Natural killer cell (primary cell): ENCODE data around the gene PALS2. TPM values are rescaled to one million over a fixed set of nuclear protein-coding genes. Genes with fewer than 3 reads are reported as not detected.

Experiments
- ATAC-seq, 3 donors: fragments of 150-1000 bp in 2 of 3; fragments of 200-7000 bp in 1 of 3; cut with Tn5 transposase; 1 replicate in 1 of 3; 2 replicates in 2 of 3; pipeline ENCODE4 v1.10.0; 2021; ENCODE audit warnings: mild to moderate bottlenecking in 2 of 3, moderate library complexity in 2 of 3
- DNase-seq, 2 donors: peaks; one replicate each; pipeline versions ENCODE4 v3.0.0 to v3.0.0-alpha.2; 2013 to 2021; ENCODE audit warnings: mixed read lengths in 1 of 2
- H3K27ac ChIP-seq: one replicate; pipeline ENCODE4 v1.5.1; 2013; ENCODE audit warnings: mild to moderate bottlenecking, low read length
- H3K27me3 ChIP-seq: one replicate; pipeline ENCODE4 v1.6.1; 2013; ENCODE audit warnings: low read length; ENCODE audit not compliant: control insufficient read depth, insufficient read depth
- H3K36me3 ChIP-seq: one replicate; pipeline ENCODE4 v1.6.1; 2013; ENCODE audit warnings: low read length; ENCODE audit not compliant: control insufficient read depth, insufficient read depth
- H3K4me1 ChIP-seq: one replicate; pipeline ENCODE4 v1.6.1; 2013; ENCODE audit warnings: low read length; ENCODE audit not compliant: control insufficient read depth, insufficient read depth
- H3K4me3 ChIP-seq: one replicate; pipeline ENCODE4 v1.5.1; 2013; ENCODE audit warnings: low read length
- H3K9me3 ChIP-seq: one replicate; pipeline ENCODE4 v1.6.1; 2013; ENCODE audit warnings: low read length; ENCODE audit not compliant: control insufficient read depth, insufficient read depth
- H3K27ac Mint-ChIP-seq, 2 donors: one replicate each; pipeline ENCODE4 v1.8.0; 2022; ENCODE audit warnings: mild to moderate bottlenecking in 2 of 2, mixed read lengths in 2 of 2, moderate library complexity in 1 of 2
- H3K27me3 Mint-ChIP-seq, 2 donors: one replicate each; pipeline ENCODE4 v1.8.0; 2022; ENCODE audit warnings: low read depth in 2 of 2, mixed read lengths in 2 of 2
- H3K36me3 Mint-ChIP-seq: one replicate; pipeline ENCODE4 v1.8.0; 2022; ENCODE audit warnings: mixed read lengths
- H3K4me1 Mint-ChIP-seq, 2 donors: one replicate each; pipeline ENCODE4 v1.8.0; 2022; ENCODE audit warnings: mixed read lengths in 2 of 2
- H3K4me3 Mint-ChIP-seq: one replicate; pipeline ENCODE4 v1.8.0; 2022; ENCODE audit warnings: mild to moderate bottlenecking, moderate library complexity, mixed read lengths
- H3K9me3 Mint-ChIP-seq, 2 donors: one replicate each; pipeline ENCODE4 v1.8.0; 2022; ENCODE audit warnings: mixed read lengths in 2 of 2
- WGBS: methylation state at CpG from one replicate; pipeline ENCODE4 v1.1.7; 2013; ENCODE audit warnings: missing lambda C conversion rate; ENCODE audit not compliant: insufficient coverage; 5-methylcytosine and 5-hydroxymethylcytosine counted together
- intact Hi-C: fragments of 100-400 bp; cut with micrococcal nuclease; formaldehyde crosslinking; loops from one replicate; pipeline ENCODE4 v1.14.2; 2022
- total RNA-seq, 4 donors: library from RNA; stranded (reverse); fragments of 120-200 nt in 1 of 4; gene quantifications; one replicate each; pipeline versions ENCODE4 v1.2.3 to v1.2.4, GENCODE V29; 2013 to 2022
- TF ChIP-seq, protein P1 (sequence below): fragments of 200-600 bp; IDR thresholded peaks from one replicate; pipeline ENCODE4 v1.8.0; 2022; ENCODE audit warnings: antibody characterized with exemption

The PALS2 gene
- total RNA-seq, 3 donors from 2014 or later (not counting 1 experiment from before 2014, with no cell fraction given) = 15.2 to 16.3 (median 15.4) TPM

DNA sequence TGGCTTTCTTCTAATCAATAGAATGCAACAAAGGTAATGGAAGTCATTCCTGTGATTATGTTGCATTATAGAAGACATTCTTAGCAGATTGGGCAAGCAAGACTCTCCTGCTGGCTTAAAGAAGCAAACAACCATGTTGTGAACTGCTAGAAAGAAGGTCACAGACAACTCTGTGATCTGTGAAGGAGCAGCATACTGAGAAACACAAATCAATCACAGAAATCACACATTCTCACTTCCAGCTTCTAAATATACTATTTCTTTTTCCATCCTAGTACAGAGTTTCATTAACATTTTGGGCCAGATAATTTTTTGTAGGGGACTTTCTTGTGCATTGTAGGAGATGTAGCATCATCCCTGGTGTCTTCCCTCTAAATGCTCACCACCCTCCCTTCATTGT lies 28.0 kb upstream of the PALS2 start:
- Histone ChIP-seq H3K4me3 (no peak overlapping the region), H3K36me3 (no peaks in the 10 kb centered on the region), H3K27ac (no peak overlapping the region), H3K4me1 (no peaks in the 10 kb centered on the region), H3K9me3 (no peaks in the 10 kb centered on the region), H3K27me3 (no peaks in the 10 kb centered on the region)
- DNase-seq = no peak
- no peak overlapping the region for H3K27ac Mint-ChIP-seq
- H3K4me3 Mint-ChIP-seq = no peak overlapping the region
- intact Hi-C loops = no loop called here
- H3K27me3 Mint-ChIP-seq = peaks cover 11 to 25% of the 10 kb centered on the region in 2 donors
- TF ChIP-seq, protein P1, sequence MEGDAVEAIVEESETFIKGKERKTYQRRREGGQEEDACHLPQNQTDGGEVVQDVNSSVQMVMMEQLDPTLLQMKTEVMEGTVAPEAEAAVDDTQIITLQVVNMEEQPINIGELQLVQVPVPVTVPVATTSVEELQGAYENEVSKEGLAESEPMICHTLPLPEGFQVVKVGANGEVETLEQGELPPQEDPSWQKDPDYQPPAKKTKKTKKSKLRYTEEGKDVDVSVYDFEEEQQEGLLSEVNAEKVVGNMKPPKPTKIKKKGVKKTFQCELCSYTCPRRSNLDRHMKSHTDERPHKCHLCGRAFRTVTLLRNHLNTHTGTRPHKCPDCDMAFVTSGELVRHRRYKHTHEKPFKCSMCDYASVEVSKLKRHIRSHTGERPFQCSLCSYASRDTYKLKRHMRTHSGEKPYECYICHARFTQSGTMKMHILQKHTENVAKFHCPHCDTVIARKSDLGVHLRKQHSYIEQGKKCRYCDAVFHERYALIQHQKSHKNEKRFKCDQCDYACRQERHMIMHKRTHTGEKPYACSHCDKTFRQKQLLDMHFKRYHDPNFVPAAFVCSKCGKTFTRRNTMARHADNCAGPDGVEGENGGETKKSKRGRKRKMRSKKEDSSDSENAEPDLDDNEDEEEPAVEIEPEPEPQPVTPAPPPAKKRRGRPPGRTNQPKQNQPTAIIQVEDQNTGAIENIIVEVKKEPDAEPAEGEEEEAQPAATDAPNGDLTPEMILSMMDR = no peak
- no peaks in the 10 kb centered on the region for H3K36me3 Mint-ChIP-seq
- H3K9me3 Mint-ChIP-seq = no peaks in the 10 kb centered on the region
- no peaks in the 10 kb centered on the region for H3K4me1 Mint-ChIP-seq
- ATAC-seq = no peak

DNA sequence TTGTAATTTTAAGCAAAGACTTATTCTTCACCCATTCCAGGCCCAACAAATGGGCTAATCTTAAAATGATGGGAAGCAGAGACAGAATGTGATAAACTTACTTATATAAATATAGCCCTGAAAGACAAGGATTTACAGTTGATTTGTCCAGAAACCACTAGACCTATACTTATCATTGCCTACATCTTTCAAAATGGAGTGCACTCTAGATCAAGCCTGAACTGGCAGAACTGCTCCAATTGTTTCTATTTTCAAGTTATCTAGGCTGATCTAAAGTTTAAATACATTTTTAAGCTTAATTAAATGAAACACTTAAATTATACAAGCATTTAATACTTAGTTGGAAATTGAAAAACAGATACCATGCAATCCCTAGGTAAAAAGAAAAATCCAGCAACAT lies 24.9 kb upstream of the PALS2 start:
- TF ChIP-seq, protein P1 = no peak
- no peaks in the 10 kb centered on the region for H3K36me3 Mint-ChIP-seq
- DNase-seq (no peak), ATAC-seq (no peak)
- H3K4me3 Mint-ChIP-seq = no peak overlapping the region
- H3K4me1 Mint-ChIP-seq = no peaks in the 10 kb centered on the region
- Histone ChIP-seq H3K4me1 (no peaks in the 10 kb centered on the region), H3K36me3 (no peaks in the 10 kb centered on the region), H3K9me3 (no peaks in the 10 kb centered on the region), H3K27me3 (no peaks in the 10 kb centered on the region), H3K27ac (no peak overlapping the region), H3K4me3 (no peak overlapping the region)
- no peaks in the 10 kb centered on the region for H3K9me3 Mint-ChIP-seq
- H3K27ac Mint-ChIP-seq = no peak overlapping the region
- peaks cover 9 to 38% of the 10 kb centered on the region in 2 donors for H3K27me3 Mint-ChIP-seq
- intact Hi-C loops = no loop called here

DNA sequence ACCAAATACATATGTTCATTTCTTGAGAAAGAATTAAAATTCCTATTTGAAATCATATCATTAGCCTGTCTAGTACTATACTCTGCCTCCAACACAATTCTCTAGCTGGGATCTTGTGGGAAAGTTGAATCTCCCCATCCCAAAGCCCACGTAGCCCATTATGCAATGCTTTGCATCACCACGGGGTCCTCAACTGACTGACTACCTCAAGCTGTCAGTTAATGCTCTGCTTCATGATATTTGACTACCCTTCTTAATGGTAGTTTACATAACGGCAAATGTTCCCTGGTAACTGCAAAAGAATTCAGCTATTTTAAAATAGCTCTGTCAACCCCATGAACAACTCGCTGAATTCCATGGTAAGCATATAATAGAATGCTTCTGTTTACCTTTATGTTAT lies 23.3 kb upstream of the PALS2 start:
- no peak overlapping the region for H3K4me3 Mint-ChIP-seq
- DNase-seq (no peak), ATAC-seq (no peak)
- Histone ChIP-seq H3K4me3 (no peak overlapping the region), H3K4me1 (no peaks in the 10 kb centered on the region), H3K27me3 (no peaks in the 10 kb centered on the region), H3K9me3 (no peaks in the 10 kb centered on the region), H3K27ac (no peak overlapping the region), H3K36me3 (no peaks in the 10 kb centered on the region)
- TF ChIP-seq, protein P1 = no peak
- no peak overlapping the region for H3K27ac Mint-ChIP-seq
- WGBS = 79% methylated on average over 3 of the region's 4 CpGs
- H3K9me3 Mint-ChIP-seq = no peaks in the 10 kb centered on the region
- no peaks in the 10 kb centered on the region for H3K4me1 Mint-ChIP-seq
- intact Hi-C loops = no loop called here
- no peaks in the 10 kb centered on the region for H3K36me3 Mint-ChIP-seq
- peaks cover 9 to 32% of the 10 kb centered on the region in 2 donors for H3K27me3 Mint-ChIP-seq

DNA sequence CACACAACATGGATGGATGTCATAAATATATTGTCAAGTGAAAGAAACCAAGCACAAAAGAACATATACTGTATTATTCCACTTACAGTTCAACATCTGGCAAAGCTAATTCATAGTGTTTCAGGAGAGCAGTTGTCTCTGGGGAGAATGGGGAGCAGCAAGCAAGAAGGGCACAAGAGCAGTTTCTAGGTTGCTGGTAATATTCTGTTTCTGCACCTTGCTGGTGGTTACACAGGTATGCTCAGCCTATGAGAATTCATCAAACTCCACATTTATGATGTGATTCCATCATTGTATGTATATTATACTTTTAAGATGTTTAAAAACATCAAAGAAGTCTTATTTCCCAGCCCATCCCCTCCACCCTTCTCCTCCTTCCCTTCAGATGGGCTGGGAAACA lies 18.1 kb upstream of the PALS2 start:
- Histone ChIP-seq H3K27ac (no peak overlapping the region), H3K36me3 (no peaks in the 10 kb centered on the region), H3K4me3 (no peak overlapping the region), H3K27me3 (no peaks in the 10 kb centered on the region), H3K9me3 (no peaks in the 10 kb centered on the region), H3K4me1 (no peaks in the 10 kb centered on the region)
- ATAC-seq = no peak
- H3K27ac Mint-ChIP-seq = no peak overlapping the region
- peaks cover 3 to 26% of the 10 kb centered on the region in 2 donors for H3K27me3 Mint-ChIP-seq
- no peaks in the 10 kb centered on the region for H3K4me1 Mint-ChIP-seq
- TF ChIP-seq, protein P1 = no peak
- H3K36me3 Mint-ChIP-seq = no peaks in the 10 kb centered on the region
- no peak overlapping the region for H3K4me3 Mint-ChIP-seq
- intact Hi-C loops = no loop called here
- no peaks in the 10 kb centered on the region for H3K9me3 Mint-ChIP-seq
- no peak for DNase-seq
